SKM-1 (cell line): ENCODE measurements around the gene SPTB.
A peak's percentile ranks its signal among the peaks of the same experiment; 100 is the strongest.

Experiments
- DNase-seq: peaks from one replicate; lab custom pipeline; 2025; ENCODE audit not compliant: unreplicated experiment; lab: John Stamatoyannopoulos, UW

The SPTB gene

GRCh38 chr14:64855721-64856528 is 23.8 kb downstream of the SPTB start:
- DNase-seq = no peak

GRCh38 chr14:64850369-64851137 is 29.2 kb downstream of the SPTB start:
- no peak for DNase-seq

- no peak for DNase-seq
Measured at GRCh38 chr14:64849940-64850339, 29.8 kb downstream of the SPTB start.

GRCh38 chr14:64848239-64848638 is 31.5 kb downstream of the SPTB start:
- no peak for DNase-seq

GRCh38 chr14:64846319-64846718 is 33.4 kb downstream of the SPTB start:
- no peak for DNase-seq

GRCh38 chr14:64845878-64846277 is 33.8 kb downstream of the SPTB start:
- no peak for DNase-seq

- no peak for DNase-seq
Measured at GRCh38 chr14:64844969-64845536, 34.7 kb downstream of the SPTB start.

GRCh38 chr14:64844272-64844671 is 35.4 kb downstream of the SPTB start:
- DNase-seq = peak; percentile 23

GRCh38 chr14:64843548-64843947 is 36.2 kb downstream of the SPTB start:
- no peak for DNase-seq

- DNase-seq = no peak
Measured at GRCh38 chr14:64841772-64842750, 37.6 kb downstream of the SPTB start.

GRCh38 chr14:64841121-64841651 is 38.5 kb downstream of the SPTB start:
- DNase-seq = no peak

GRCh38 chr14:64838656-64839055 is 41.1 kb downstream of the SPTB start:
- no peak for DNase-seq

GRCh38 chr14:64835431-64835830 is 44.3 kb downstream of the SPTB start:
- DNase-seq = no peak

GRCh38 chr14:64834965-64835364 is 44.7 kb downstream of the SPTB start:
- DNase-seq = no peak

- no peak for DNase-seq
Measured at GRCh38 chr14:64831419-64831818, 48.3 kb downstream of the SPTB start.

GRCh38 chr14:64830961-64831360 is 48.7 kb downstream of the SPTB start:
- no peak for DNase-seq

- DNase-seq = no peak
Measured at GRCh38 chr14:64828071-64828470, 51.6 kb downstream of the SPTB start.

GRCh38 chr14:64826845-64827244 is 52.9 kb downstream of the SPTB start:
- peak; percentile 76 for DNase-seq

GRCh38 chr14:64826333-64826732 is 53.4 kb downstream of the SPTB start:
- DNase-seq = no peak

GRCh38 chr14:64825509-64825908 is 54.2 kb downstream of the SPTB start:
- DNase-seq = no peak

- DNase-seq = no peak
Measured at GRCh38 chr14:64825006-64825405, 54.7 kb downstream of the SPTB start.
